ENCODE results near the gene ZNF860. TPM values are rescaled to one million over a fixed set of nuclear protein-coding genes. Genes with fewer than 3 reads are reported as not detected.

Gene ZNF860
- total RNA-seq, 1 experiment from 2014 or later, result 6.3 TPM

DNA sequence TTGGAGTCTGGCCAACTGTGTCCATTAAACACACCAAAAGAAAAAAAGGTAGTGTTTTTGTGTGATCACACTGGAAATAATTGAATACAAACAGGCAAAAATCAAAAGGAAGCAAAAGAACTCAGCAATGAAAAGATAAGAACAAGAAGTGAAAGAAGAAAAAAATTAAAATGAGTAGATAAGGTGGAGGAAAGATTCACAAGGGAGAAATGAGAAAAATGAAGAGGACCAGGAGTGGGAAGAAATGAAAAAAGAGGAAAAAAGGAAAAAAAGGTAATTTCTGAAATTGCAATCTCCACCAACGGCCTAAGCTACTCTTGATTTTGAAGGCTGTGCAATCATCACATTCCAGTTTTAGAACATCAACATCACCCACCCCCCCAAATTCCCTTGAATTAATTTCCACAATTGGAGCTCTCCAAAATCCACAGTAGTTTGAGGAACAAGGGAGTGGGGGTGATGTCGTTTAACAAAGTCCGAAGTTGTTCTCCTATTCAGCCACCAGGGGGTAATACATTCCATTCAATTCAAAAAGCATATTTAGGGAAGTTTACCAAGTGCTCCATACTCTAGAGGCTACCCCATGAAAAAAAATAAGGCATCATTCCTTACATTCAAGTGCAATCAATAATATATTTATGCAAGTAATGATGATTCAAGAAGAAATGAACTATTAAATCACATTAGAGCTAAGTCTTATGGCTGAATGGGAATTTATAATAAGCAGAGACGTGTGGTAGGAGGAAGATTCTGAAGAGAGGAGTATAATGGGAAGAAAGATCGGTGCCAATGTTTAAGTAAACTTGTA lies 37.4 kb downstream of the ZNF860 start:
- in situ Hi-C loops (cut with HindIII; ENCODE audit: low pct_unique_long_range_greater_than_20kb, low sequenced_read_pairs), result no loop called here
- no peak for DNase-seq (ENCODE audit: low read depth)

DNA sequence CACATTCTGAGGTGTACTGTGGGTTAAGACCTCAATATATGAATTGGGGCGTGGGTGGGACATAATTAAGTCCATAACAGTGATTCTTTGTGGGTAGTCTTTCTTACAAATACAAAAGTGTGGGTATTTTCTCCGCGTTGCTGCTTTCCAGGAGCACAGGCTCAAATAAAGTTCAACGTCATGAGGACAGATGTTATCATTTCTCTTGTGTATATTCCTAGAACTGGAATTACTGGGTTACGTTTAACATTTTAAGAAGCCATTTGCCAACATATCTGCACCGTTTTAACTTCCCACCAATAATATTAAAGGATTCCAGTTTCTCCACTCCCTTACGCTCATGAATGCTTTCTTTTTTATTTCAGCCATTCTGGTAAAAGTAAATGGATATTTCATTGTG lies 39.6 kb downstream of the ZNF860 start:
- no peak for DNase-seq (ENCODE audit: low read depth)
- in situ Hi-C loops (cut with HindIII; ENCODE audit: low pct_unique_long_range_greater_than_20kb, low sequenced_read_pairs), result no loop called here

DNA sequence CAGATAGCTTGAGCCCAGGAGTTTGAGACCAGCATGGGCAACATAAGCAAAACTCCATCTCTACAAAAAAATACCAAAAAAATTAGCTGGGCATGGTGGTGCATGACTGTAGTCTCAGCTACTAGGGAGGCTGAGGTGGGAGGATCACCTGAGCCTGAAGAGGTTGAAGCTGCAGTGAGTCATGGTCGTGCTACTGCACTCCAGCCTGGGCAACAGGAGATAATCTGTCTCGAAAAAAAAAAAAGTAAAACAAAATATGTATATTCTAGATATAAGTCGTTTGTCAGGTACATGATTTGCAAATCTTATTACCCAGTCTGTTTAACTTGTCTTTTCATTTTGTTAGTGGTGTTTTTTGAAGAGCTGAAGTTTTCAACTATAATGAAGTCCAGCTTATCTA lies 40.2 kb downstream of the ZNF860 start:
- in situ Hi-C loops (cut with HindIII; ENCODE audit: low pct_unique_long_range_greater_than_20kb, low sequenced_read_pairs), result no loop called here
- no peak for DNase-seq (ENCODE audit: low read depth)

DNA sequence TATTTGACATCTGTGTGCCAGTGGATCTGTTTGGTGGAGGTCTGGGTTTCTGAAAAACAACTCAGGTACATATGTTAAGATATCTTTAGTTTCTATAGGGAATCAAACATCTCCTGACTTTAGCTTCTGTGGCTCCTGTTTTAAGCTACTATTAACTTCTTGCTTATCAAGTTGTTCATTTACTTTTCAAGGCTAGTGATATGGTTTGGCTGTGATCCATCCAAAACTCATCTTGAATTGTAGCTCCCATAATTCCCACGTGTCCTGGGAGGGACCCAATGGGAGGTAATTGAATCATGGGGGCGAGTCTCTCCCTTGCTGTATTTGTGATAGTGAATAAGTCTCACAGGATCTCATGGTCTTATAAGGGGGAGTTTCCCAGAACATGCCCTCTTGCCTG lies 41.4 kb downstream of the ZNF860 start:
- DNase-seq (ENCODE audit: low read depth), result no peak
- in situ Hi-C loops (cut with HindIII; ENCODE audit: low pct_unique_long_range_greater_than_20kb, low sequenced_read_pairs), result no loop called here

DNA sequence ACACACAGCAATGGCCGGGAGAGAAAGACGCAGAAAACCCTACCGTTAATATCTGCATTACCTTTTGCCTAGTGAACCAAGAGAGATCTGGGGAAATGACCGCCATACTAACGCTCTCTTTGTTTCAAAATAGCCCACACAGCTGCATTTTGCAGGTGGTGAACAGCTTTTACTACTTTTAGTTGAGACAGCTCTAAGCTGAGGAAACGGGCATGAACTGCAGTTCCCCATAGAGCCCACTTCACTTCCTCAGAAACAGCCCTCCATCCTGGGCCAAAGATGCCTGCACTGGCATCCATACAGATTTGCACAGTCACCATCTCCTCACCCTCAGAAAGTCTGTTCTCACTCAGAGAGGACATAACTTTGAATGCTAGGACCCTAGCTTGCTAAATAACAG lies 45.0 kb downstream of the ZNF860 start:
- in situ Hi-C loops (cut with HindIII; ENCODE audit: low pct_unique_long_range_greater_than_20kb, low sequenced_read_pairs), result no loop called here
- DNase-seq (ENCODE audit: low read depth), result no peak

DNA sequence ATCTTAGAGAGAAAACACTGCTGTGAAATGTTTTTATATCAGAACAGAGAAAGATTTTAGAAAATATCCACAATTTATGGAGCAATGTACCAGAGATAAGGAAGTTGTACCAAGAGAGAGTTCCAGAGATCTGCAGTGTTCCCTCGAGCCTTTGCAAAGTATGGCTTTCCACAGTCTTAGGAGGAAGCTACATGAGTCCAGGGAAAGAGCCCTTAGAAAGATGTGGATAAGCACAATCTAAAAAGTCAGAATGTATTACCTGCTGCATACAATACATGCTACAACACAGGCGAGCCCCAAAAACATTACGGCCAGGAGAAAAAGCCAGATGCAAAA lies 56.4 kb downstream of the ZNF860 start:
- no peak for DNase-seq (ENCODE audit: low read depth)
- in situ Hi-C loops (cut with HindIII; ENCODE audit: low pct_unique_long_range_greater_than_20kb, low sequenced_read_pairs), result no loop called here

DNA sequence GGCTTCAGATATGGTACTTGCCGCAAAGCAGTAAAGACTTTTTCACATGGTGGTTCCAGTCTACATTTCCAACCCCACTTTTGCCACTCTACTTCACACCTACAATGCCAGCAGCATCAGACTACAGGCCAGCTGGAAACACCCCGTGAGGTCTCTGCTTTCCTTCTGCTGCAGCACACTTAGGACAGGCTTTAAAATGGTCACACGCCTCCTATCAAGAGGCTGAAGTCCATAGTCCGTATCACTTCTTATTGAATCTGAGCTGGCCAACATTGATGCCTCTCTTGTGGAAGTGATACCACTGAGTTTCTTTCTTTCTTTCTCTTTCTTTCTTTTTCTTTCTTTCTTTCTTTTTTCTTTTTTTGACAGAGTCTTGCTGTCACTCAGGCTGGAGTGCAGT lies 59.8 kb downstream of the ZNF860 start:
- DNase-seq (ENCODE audit: low read depth), result no peak
- in situ Hi-C loops (cut with HindIII; ENCODE audit: low pct_unique_long_range_greater_than_20kb, low sequenced_read_pairs), result no loop called here

Other genes starting within 250 kb of the ZNF860 start
- 33.7 and 74.7 TPM in 2 replicates for gene OSBPL10, start 488 bp upstream of the ZNF860 start, total RNA-seq (2014; rRNA removed; shearing (Covaris generic); ENCODE audit: low replicate concordance)
- gene GPD1L, start 124.9 kb downstream of the ZNF860 start, total RNA-seq (2014; rRNA removed; shearing (Covaris generic); ENCODE audit: low replicate concordance), result 4.3 and 6.3 TPM in 2 replicates